ENCODE measurements around the gene RPH3AL.
"Not testable (repeated sequence)": the region's sequence is repeated elsewhere in the genome, so short reads cannot be mapped to it uniquely, and the experiment has no call there.

The RPH3AL gene

GRCh38 chr17:199806-200545 is 152.6 kb downstream of the RPH3AL start:
- Histone ChIP-seq H3K4me2 (ENCODE audit: low read length) (no peak overlapping the region), H2BK120ac (ENCODE audit: low read depth, low read length) (no peak overlapping the region), H3K9ac (ENCODE audit: low read length) (no peak overlapping the region), H3K36me3 (ENCODE audit: control insufficient read depth, insufficient read depth, low read length) (no peaks in the 10 kb centered on the region), H3K27me3 (ENCODE audit: insufficient read depth, low read length, poor library complexity) (no peaks in the 10 kb centered on the region), H2BK15ac (replicated peaks; ENCODE audit: low read depth) (no peak overlapping the region), H2AK5ac (ENCODE audit: low read length) (no peak overlapping the region), H4K8ac (ENCODE audit: low read depth, low read length) (no peak overlapping the region), H2BK5ac (ENCODE audit: low read length) (no peak overlapping the region), H3K56ac (ENCODE audit: low read length) (peak overlapping the region; percentile 22), H3K18ac (ENCODE audit: low read length) (no peak overlapping the region), H3K79me2 (ENCODE audit: control insufficient read depth, insufficient read depth, low read length) (no peaks in the 10 kb centered on the region), H3K27ac (ENCODE audit: low read depth, low read length) (no peak overlapping the region), H4K5ac (ENCODE audit: low read length) (no peak overlapping the region), H3K4me1 (ENCODE audit: control insufficient read depth, low read depth, low read length) (no peaks in the 10 kb centered on the region), H3K79me1 (ENCODE audit: low read length) (no peaks in the 10 kb centered on the region), H3K4ac (ENCODE audit: low read depth, low read length) (no peak overlapping the region), H3K23ac (ENCODE audit: low read length) (no peak overlapping the region), H3K4me3 (ENCODE audit: low read length) (no peak overlapping the region)
- no peak for DNase-seq
- WGBS (ENCODE audit: extremely low coverage, insufficient coverage, low lambda C conversion rate): no CpG with 5 or more reads among the region's 14 CpGs

GRCh38 chr17:199191-199604 is 153.4 kb downstream of the RPH3AL start:
- Histone ChIP-seq H2AK5ac (ENCODE audit: low read length) (no peak overlapping the region), H3K27me3 (ENCODE audit: insufficient read depth, low read length, poor library complexity) (no peaks in the 10 kb centered on the region), H2BK5ac (ENCODE audit: low read length) (no peak overlapping the region), H3K4me3 (ENCODE audit: low read length) (no peak overlapping the region), H4K5ac (ENCODE audit: low read length) (no peak overlapping the region), H3K18ac (ENCODE audit: low read length) (no peak overlapping the region), H2BK120ac (ENCODE audit: low read depth, low read length) (no peak overlapping the region), H3K4ac (ENCODE audit: low read depth, low read length) (no peak overlapping the region), H3K36me3 (ENCODE audit: control insufficient read depth, insufficient read depth, low read length) (no peaks in the 10 kb centered on the region), H3K56ac (ENCODE audit: low read length) (no peak overlapping the region), H3K79me1 (ENCODE audit: low read length) (no peaks in the 10 kb centered on the region), H3K27ac (ENCODE audit: low read depth, low read length) (no peak overlapping the region), H3K79me2 (ENCODE audit: control insufficient read depth, insufficient read depth, low read length) (no peaks in the 10 kb centered on the region), H4K8ac (ENCODE audit: low read depth, low read length) (no peak overlapping the region), H3K23ac (ENCODE audit: low read length) (no peak overlapping the region), H2BK15ac (replicated peaks; ENCODE audit: low read depth) (no peak overlapping the region), H3K4me1 (ENCODE audit: control insufficient read depth, low read depth, low read length) (no peaks in the 10 kb centered on the region), H3K9ac (ENCODE audit: low read length) (no peak overlapping the region), H3K4me2 (ENCODE audit: low read length) (no peak overlapping the region)
- DNase-seq: no peak
- WGBS (ENCODE audit: extremely low coverage, insufficient coverage, low lambda C conversion rate): no CpG with 5 or more reads among the region's 8 CpGs

DNA sequence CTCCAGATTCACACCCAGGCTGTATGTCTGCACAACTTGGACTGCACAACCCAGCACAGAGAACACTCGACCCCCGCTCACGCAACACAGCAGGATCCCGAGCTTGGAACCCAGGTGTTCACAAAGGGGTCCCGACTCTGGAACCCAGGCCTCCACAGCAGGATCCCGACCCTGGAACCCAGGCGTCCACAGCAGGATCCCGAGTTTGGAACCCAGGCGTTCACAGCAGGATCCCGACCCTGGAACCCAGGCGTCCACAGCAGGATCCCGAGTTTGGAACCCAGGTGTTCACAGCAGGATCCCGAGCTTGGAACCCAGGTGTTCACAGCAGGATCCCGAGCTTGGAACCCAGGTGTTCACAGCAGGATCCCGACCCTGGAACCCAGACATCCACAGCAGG is 154.4 kb downstream of the RPH3AL start:
- not testable (repeated sequence) for H3K4me1 ChIP-seq (ENCODE audit: control insufficient read depth, low read depth, low read length); H3K18ac ChIP-seq (ENCODE audit: low read length); H2BK120ac ChIP-seq (ENCODE audit: low read depth, low read length); H2AK5ac ChIP-seq (ENCODE audit: low read length); DNase-seq; H3K9ac ChIP-seq (ENCODE audit: low read length); H3K36me3 ChIP-seq (ENCODE audit: control insufficient read depth, insufficient read depth, low read length); H2BK15ac ChIP-seq (replicated peaks; ENCODE audit: low read depth); H3K56ac ChIP-seq (ENCODE audit: low read length); H4K8ac ChIP-seq (ENCODE audit: low read depth, low read length); H3K23ac ChIP-seq (ENCODE audit: low read length); H2BK5ac ChIP-seq (ENCODE audit: low read length); H3K4me3 ChIP-seq (ENCODE audit: low read length); H3K79me1 ChIP-seq (ENCODE audit: low read length); H3K4me2 ChIP-seq (ENCODE audit: low read length); H3K27ac ChIP-seq (ENCODE audit: low read depth, low read length); H4K5ac ChIP-seq (ENCODE audit: low read length); H3K27me3 ChIP-seq (ENCODE audit: insufficient read depth, low read length, poor library complexity); H3K4ac ChIP-seq (ENCODE audit: low read depth, low read length); H3K79me2 ChIP-seq (ENCODE audit: control insufficient read depth, insufficient read depth, low read length)
- WGBS (ENCODE audit: extremely low coverage, insufficient coverage, low lambda C conversion rate): no CpG with 5 or more reads among the region's 15 CpGs

DNA sequence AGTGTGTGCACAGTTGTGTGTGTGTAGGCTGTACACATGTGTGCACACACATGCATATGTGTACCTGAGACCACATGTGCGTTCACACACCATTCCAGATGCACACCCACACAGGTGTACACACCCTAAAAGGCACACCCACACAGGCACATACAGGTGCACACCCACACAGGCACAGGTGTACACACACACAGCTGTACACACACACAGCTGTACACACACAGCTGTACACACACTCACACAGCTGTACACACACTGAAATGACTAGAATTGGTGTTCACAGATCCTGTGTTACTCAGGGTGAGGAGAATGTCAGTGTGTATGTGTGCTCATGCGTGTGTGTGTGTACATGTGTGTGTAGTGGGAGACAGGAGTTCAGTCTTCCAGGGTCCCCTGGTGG is 155.3 kb downstream of the RPH3AL start:
- Histone ChIP-seq H4K5ac (ENCODE audit: low read length) (no peak overlapping the region), H3K4me3 (ENCODE audit: low read length) (no peak overlapping the region), H4K8ac (ENCODE audit: low read depth, low read length) (no peak overlapping the region), H3K56ac (ENCODE audit: low read length) (no peak overlapping the region), H3K4me2 (ENCODE audit: low read length) (no peak overlapping the region), H3K27ac (ENCODE audit: low read depth, low read length) (no peak overlapping the region), H3K27me3 (ENCODE audit: insufficient read depth, low read length, poor library complexity) (no peaks in the 10 kb centered on the region), H2BK120ac (ENCODE audit: low read depth, low read length) (no peak overlapping the region), H3K4ac (ENCODE audit: low read depth, low read length) (no peak overlapping the region), H3K9ac (ENCODE audit: low read length) (no peak overlapping the region), H3K79me2 (ENCODE audit: control insufficient read depth, insufficient read depth, low read length) (no peaks in the 10 kb centered on the region), H3K18ac (ENCODE audit: low read length) (no peak overlapping the region), H3K36me3 (ENCODE audit: control insufficient read depth, insufficient read depth, low read length) (no peaks in the 10 kb centered on the region), H2AK5ac (ENCODE audit: low read length) (no peak overlapping the region), H3K4me1 (ENCODE audit: control insufficient read depth, low read depth, low read length) (no peaks in the 10 kb centered on the region), H3K79me1 (ENCODE audit: low read length) (no peaks in the 10 kb centered on the region), H2BK5ac (ENCODE audit: low read length) (no peak overlapping the region), H2BK15ac (replicated peaks; ENCODE audit: low read depth) (no peak overlapping the region), H3K23ac (ENCODE audit: low read length) (no peak overlapping the region)
- DNase-seq: no peak
- no CpG with 5 or more reads among the region's 2 CpGs for WGBS (ENCODE audit: extremely low coverage, insufficient coverage, low lambda C conversion rate)

GRCh38 chr17:194828-195602 is 157.6 kb downstream of the RPH3AL start:
- Histone ChIP-seq H3K4ac (ENCODE audit: low read depth, low read length) (no peak overlapping the region), H2BK120ac (ENCODE audit: low read depth, low read length) (no peak overlapping the region), H2BK5ac (ENCODE audit: low read length) (no peak overlapping the region), H4K8ac (ENCODE audit: low read depth, low read length) (no peak overlapping the region), H2AK5ac (ENCODE audit: low read length) (no peak overlapping the region), H3K9ac (ENCODE audit: low read length) (no peak overlapping the region), H4K5ac (ENCODE audit: low read length) (no peak overlapping the region), H3K4me3 (ENCODE audit: low read length) (no peak overlapping the region), H3K23ac (ENCODE audit: low read length) (no peak overlapping the region), H3K56ac (ENCODE audit: low read length) (no peak overlapping the region), H3K27ac (ENCODE audit: low read depth, low read length) (no peak overlapping the region), H3K79me1 (ENCODE audit: low read length) (no peaks in the 10 kb centered on the region), H3K4me1 (ENCODE audit: control insufficient read depth, low read depth, low read length) (no peaks in the 10 kb centered on the region), H3K18ac (ENCODE audit: low read length) (no peak overlapping the region), H3K4me2 (ENCODE audit: low read length) (no peak overlapping the region), H3K36me3 (ENCODE audit: control insufficient read depth, insufficient read depth, low read length) (no peaks in the 10 kb centered on the region), H2BK15ac (replicated peaks; ENCODE audit: low read depth) (no peak overlapping the region), H3K27me3 (ENCODE audit: insufficient read depth, low read length, poor library complexity) (no peaks in the 10 kb centered on the region), H3K79me2 (ENCODE audit: control insufficient read depth, insufficient read depth, low read length) (no peaks in the 10 kb centered on the region)
- no CpG with 5 or more reads among the region's 16 CpGs for WGBS (ENCODE audit: extremely low coverage, insufficient coverage, low lambda C conversion rate)
- no peak for DNase-seq
